HG03460 (cell line): Measurements from ENCODE around the gene MCF2L.
"Not testable (repeated sequence)": the region's sequence is repeated elsewhere in the genome, so short reads cannot be mapped to it uniquely, and the experiment has no call there.

Experiments used
- ATAC-seq: cut with Tn5 transposase; IDR thresholded peaks from one replicate; pipeline ENCODE4 v1.9.1; 2021; ENCODE audit not compliant: unreplicated experiment

Gene MCF2L

DNA sequence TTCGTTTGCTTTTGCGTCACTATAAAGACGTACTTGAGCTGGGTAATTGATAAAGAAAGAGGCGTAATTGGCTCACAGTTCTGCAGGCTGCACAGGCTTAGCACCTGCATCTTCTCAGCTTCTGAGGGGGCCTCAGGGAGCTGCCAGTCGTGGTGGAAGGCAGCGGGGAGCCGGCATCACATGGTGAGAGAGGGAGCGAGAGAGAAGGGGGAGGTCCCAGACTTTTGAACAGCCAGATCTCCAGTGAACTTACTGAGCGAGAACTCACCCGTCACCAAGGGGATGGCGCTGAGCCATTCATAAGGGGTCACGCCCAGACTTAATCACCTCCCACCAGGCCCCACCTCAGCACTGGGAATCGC, 77.8 kb downstream of the MCF2L start:
- no peak for ATAC-seq

DNA sequence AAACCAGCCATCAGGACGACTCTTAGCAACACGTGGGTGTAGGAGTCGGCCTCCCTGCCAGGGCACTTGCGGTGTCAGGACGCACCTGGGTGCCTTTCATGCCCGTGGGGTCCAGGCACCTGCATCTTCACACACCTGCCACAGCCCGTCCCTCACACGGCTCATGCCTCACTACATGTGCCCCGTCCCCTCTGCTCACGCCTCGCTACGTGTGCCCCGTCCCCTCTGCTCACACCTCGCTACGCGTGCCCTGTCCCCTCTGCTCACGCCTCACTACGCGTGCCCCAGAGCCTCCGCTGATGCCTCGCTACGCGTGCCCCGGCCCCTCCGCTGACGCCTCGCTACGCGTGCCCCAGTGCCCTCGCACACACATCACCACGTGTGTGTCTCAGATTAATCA, 78.6 kb downstream of the MCF2L start:
- ATAC-seq = no peak

DNA sequence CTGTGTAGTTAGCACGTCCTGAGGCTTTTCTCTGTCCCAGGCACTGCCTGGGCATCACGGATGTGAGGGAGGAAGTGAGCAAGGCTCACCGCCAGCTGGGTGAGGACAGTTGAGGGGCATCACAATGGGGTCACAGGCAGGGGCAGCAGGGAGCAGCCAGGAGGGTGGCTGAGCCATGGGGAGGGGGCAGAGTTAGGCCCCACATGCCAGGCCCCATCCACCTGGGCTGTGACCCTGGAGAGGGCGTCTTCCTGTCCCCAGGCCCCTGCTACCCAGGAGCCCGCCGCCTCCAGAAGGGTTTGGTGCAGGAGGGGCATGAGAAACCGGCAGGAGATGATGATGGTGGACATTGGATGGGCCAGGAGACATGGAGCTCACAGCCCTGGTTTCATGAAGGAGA, 79.8 kb downstream of the MCF2L start:
- ATAC-seq = no peak

GRCh38 chr13:113049521-113049941, 80.5 kb downstream of the MCF2L start:
- ATAC-seq = no peak

DNA sequence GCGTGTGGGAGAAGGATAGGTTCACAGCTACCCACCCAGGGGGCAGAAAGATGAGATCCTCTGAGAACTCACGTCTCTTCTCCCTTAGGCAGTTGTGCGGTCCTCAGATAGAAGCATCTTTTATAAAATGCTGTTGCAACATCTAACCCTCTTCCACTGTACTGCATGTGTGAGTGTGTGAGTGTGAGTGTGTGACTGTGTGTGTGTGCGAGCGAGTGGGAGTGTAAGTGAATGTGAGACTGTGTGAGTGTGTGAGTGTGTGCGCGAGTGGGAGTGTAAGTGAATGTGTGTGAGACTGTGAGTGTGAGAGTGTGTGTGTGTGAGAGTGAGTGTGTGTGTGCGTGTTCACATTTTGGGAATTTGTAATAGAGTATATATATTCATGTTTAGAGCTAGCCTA, 81.0 kb downstream of the MCF2L start:
- ATAC-seq = no peak

DNA sequence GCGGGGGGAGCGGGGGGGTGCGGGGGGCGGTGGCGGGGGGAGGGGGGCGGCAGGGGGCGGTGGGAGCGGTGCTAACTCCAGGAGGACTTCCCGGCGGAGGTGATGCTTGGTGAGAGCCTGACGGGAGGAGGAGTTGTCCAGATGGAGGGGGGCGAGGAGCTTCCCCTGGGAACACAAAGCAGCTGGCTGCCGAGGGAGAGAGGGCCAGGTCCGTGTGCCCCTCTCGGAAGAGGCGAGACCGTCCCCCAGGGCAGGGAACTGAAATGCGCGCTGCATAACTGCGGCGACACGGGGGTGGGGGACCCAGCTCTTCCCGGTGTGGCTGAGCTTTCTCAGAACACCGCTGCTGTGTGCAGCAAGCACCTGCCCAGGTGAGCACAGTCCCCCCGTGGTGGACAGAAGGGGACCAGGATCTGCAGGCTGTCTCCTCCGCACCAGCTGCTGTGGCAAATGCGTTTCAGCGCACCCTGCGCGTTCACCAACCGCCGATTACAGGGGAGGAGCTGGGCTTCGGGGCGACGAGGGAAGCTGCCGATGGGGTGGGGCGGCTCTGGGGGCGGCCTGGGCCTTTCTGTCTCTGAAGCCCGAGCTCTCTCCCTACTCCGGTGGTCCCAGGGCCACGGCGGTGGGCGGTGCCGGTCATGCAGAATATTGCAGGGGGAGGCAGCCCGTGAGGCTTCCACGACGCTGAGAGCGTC, 81.9 kb downstream of the MCF2L start:
- no peak for ATAC-seq

GRCh38 chr13:113051641-113052040, 82.6 kb downstream of the MCF2L start:
- no peak for ATAC-seq

GRCh38 chr13:113052206-113052605, 83.2 kb downstream of the MCF2L start:
- no peak for ATAC-seq

DNA sequence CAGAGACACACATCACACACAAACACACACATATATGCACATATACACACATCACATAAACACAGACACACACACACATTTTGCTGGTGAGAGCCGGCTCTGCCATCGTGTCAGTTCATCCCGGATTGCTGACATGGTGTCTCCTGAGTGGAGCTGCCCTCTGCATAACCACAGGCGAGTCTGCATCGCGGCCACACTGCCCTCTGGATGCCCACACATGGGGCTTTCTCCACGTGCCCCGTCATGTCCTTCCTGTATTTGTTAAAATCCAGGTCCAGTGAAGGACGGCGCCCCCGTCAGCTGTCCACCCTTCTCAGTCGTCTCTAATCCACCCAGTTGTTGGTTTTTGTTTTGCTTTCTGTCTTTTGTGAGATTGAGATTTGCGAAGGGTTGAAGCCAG, 84.0 kb downstream of the MCF2L start:
- ATAC-seq = no peak

DNA sequence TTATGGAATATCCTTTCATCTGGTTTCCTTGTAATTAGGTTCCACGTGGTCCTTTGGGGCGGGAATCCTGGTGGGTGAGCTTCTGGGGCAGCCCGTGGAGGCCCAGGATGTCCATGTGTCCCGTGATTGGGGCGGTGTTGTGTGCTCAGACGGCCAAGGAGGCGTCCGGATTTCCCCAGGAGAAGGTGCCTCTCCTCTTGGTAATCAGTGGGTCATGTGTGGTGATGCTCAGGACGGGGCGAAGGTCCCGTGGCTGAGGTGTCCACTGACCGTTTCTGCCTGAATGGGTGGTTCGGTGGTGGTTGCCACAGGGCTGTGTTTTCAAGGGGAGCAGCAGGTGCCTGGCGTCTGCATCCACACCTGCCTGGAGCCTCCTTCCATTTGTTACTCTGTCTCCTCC, 84.4 kb downstream of the MCF2L start:
- no peak for ATAC-seq

DNA sequence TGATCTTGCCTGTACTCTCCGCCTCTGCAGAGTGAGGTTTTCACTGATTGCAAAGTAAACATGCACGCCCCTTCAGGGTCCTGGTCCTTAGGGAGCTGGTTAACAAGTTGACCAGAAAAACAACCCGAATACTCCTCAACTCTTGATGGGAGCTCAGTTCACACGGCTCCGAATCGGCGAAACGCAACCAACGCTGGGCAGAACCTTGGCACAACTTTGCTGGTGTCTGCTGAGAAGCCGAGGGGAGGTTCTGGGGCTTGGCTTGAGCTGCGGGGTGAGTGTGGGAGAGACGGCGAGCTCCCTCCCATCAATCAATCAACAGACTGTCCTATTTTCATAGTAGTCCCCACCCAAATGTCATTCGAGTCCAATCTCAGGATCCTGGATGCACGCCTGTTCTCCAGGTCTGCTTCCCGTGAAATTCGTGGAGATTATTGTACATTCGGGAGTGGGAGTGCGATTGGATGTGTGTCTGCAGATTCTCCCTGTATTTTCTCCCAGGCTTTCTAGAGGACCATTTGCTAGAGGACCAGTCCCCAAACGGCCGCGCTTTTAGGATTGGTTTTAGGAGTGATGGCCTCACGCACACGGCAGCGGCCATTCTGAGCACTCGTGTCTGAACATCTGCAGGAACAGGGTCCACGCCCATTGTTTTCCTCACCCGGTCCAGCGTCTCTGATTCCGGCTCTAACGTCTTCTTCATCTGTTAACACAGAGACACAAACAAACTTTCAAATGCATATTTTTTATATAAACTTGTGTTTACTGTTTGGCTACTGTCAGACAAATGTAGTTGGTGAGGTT, 85.0 kb downstream of the MCF2L start:
- ATAC-seq = no peak

- ATAC-seq = no peak
These were observed 88.1 kb downstream of the MCF2L start for GRCh38 chr13:113057084-113057483.

- ATAC-seq = not testable (repeated sequence)
These were observed 88.5 kb downstream of the MCF2L start for GRCh38 chr13:113057559-113057958.

- ATAC-seq = no peak
These were observed 89.3 kb downstream of the MCF2L start for GRCh38 chr13:113058129-113058987.

DNA sequence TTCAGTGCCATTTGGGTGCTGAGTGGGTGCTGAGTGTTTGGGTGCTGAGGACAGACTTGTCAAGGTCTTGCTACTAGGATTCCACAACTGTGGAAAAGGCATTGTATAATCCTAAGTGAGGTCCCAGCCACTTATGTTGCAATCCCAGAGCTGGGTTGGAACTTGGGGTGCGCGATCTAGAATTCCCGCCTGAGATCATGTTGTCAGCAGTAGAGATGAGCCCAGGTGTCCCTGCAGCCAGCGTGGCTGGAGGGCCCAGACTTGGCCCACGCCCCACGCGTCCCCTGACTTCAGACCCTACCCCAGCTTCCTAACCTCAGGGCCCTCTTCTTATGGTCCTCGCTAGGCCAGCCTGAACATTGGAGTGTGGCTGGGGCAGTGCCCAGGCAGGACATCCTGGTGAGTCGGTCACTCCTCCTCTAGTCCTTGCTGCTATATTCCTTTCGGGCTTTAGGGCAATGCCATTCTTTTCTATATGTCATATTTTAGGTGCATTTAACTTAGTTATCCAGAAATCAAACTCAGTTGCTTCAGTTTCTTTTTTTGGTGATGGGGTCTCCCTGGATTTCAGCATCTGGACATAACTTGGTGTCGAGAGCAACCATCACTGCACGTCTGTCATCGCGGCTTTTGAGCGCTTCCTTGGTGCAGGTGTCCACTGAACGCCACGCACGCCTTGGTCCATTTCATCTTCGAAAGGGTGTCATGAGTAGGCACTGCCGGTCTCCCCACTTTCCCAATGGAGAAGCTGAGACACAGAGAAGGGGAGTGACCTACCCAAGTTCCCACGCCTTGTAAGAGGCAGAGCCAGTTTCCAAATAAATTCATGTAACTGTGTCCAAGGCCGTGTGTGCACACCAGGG, 90.2 kb downstream of the MCF2L start:
- no peak for ATAC-seq

- no peak for ATAC-seq
These were observed 90.9 kb downstream of the MCF2L start for GRCh38 chr13:113059891-113060290.

- ATAC-seq = no peak
These were observed 91.7 kb downstream of the MCF2L start for GRCh38 chr13:113060557-113061270.

GRCh38 chr13:113061271-113061625, 92.2 kb downstream of the MCF2L start:
- no peak for ATAC-seq

GRCh38 chr13:113061796-113062425, 92.9 kb downstream of the MCF2L start:
- no peak for ATAC-seq

DNA sequence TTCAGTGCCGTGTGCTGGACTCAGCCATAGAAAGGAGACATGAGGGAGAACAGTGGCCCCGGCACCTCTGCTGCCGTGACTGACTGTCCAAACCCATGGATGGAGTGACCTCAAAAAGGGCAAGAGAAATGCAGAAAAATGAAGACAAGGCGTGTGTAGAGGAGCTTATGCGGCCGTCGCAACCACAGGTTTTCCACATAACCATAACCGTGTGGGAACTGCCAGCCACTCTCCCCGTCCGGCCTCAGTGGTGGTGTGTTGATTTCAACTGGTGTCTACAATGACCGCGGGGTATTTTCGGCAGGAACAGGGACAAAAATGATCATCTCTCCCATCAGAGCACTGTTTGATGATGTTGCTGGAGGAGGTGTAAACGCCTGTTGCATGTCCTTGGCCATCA, 93.7 kb downstream of the MCF2L start:
- ATAC-seq = no peak
